Right lobe of liver (tissue), 6 donors: ENCODE results near the gene DOLPP1. TPM values are rescaled to one million over a fixed set of nuclear protein-coding genes. Genes with fewer than 3 reads are reported as not detected.
"Not testable (repeated sequence)": the region's sequence is repeated elsewhere in the genome, so short reads cannot be mapped to it uniquely, and the experiment has no call there.

Source experiments
- ATAC-seq, 4 donors: fragments of 200-7000 bp; cut with Tn5 transposase; one replicate each; pipeline ENCODE4 v1.9.1; 2020; ENCODE audit warnings: mild to moderate bottlenecking in 4 of 4, moderate library complexity in 4 of 4
- DNase-seq, 3 donors: peaks; one replicate each; pipeline ENCODE4 v3.0.0-alpha.2; 2020
- H3K27ac ChIP-seq, 3 donors: fragments of 200-600 bp; one replicate each; pipeline ENCODE4 v1.8.0; 2022
- H3K27me3 ChIP-seq, 2 donors: fragments of 200-600 bp; one replicate each; pipeline ENCODE4 v1.8.0; 2022
- H3K36me3 ChIP-seq, 4 donors: fragments of 200-600 bp; sonication (generic) in 1 of 4; one replicate each; pipeline versions ENCODE4 v1.5.1 to v1.8.0; 2017 to 2022; ENCODE audit warnings: control low read depth in 1 of 4
- H3K4me1 ChIP-seq, 4 donors: fragments of 200-600 bp; sonication (generic) in 1 of 4; one replicate each; pipeline versions ENCODE4 v1.5.1 to v1.8.0; 2017 to 2022; ENCODE audit warnings: control low read depth in 1 of 4
- H3K4me3 ChIP-seq, 3 donors: fragments of 200-600 bp; one replicate each; pipeline ENCODE4 v1.8.0; 2022
- H3K9me3 ChIP-seq, 4 donors: fragments of 200-600 bp; sonication (generic) in 1 of 4; one replicate each; pipeline versions ENCODE4 v1.5.1 to v1.8.0; 2017 to 2022; ENCODE audit warnings: control low read depth in 1 of 4
- POLR2A ChIP-seq: fragments of 450-650 bp; IDR thresholded peaks from one replicate; pipeline ENCODE4 v1.6.1; 2017; ENCODE audit warnings: antibody characterized with exemption, mild to moderate bottlenecking
- WGBS: methylation state at CpG from one replicate; pipeline ENCODE4 v1.1.6; 2018; ENCODE audit warnings: low coverage, low lambda C conversion rate; ENCODE audit not compliant: insufficient coverage; ENCODE audit errors: missing lambda C conversion rate; 5-methylcytosine and 5-hydroxymethylcytosine counted together
- intact Hi-C, 2 donors: fragments of 100-400 bp; cut with DNase I; formaldehyde crosslinking; loops; one replicate each; pipeline versions ENCODE4 v1.11.2 to v1.14.1; 2022
- long read RNA-seq: library from polyadenylated mRNA; unstranded; transcript quantifications from one replicate; pipeline ENCODE4 v2.0.0, GENCODE V29; 2019
- total RNA-seq, 6 experiments: library from RNA; depleted of rRNA in 2 of 6; stranded (reverse); fragments of >200 nt in 2 of 6; fragmentation: NEBNext Ultra II Directional in 3 of 6; extraction: Animal tissue kit (Norgen Biotek cat#: 25700) in 3 of 6; gene quantifications; one replicate each; pipeline versions ENCODE4 v1.1.0 to v1.2.4, GENCODE V29; 2016 to 2023
- TF ChIP-seq, protein P1 (sequence below), 4 donors: fragments of 200-600 bp in 3 of 4; fragments of 450-650 bp in 1 of 4; IDR thresholded peaks; one replicate each; pipeline versions ENCODE4 v1.5.1 to v1.8.0; 2016 to 2022; ENCODE audit warnings: antibody characterized with exemption in 4 of 4, mild to moderate bottlenecking in 2 of 4
- donor health status: DM: no; HTN: yes; CAD: no.
- donor health status: DM: no; HTN: no; CAD: no.
- donor health status: DM: no; HTN: no; CAD: no.
- donor health status: DM: no; HTN: yes; CAD: no.
- donor health status: DM: no; HTN: yes; CAD: no.

Gene DOLPP1, protein sequence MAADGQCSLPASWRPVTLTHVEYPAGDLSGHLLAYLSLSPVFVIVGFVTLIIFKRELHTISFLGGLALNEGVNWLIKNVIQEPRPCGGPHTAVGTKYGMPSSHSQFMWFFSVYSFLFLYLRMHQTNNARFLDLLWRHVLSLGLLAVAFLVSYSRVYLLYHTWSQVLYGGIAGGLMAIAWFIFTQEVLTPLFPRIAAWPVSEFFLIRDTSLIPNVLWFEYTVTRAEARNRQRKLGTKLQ
- 10 to 100 TPM; 10.1 to 16.8 (median 13.3) TPM for total RNA-seq
- long read RNA-seq, partial matches to known transcripts = 0 of 3 reads
- long read RNA-seq, other reads (novel, unspliced or antisense) = 0 of 3 reads

DNA sequence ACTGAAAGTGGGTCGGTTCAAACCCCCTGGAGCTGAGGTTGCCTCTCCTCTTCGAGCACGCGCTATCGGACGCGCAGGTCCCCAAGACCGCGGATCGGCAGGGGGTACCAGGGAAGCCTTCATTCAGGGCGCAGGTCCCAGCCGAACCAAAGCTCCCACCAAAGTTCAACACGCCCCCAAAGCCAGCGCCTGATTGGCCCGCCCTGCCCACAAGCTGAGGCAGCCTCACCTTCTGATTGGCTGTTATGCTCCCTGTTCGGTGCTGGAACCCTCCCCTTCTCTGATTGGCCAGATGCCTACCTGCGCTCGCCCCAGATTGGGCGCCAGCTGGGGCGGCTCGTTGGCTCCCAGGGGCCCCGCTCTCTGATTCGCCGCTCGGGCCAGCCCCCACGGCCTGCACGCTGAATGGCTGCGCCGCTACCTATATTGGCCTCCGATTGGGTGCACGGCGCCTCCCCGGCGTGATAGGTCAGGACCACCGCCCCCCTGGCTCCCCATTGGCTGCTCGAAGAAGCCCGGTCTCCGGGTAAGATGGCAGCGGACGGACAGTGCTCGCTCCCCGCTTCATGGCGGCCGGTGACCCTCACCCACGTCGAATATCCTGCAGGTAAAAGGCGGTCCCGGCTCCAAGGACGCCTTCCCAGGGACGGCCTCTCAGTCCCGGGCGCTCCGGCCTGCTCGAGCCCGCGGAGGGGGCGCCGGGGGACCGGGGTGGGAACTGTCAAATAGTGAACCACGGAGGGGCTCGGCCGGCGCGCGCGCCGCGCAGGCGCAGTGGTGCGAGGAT, at the start of gene DOLPP1:
DOLPP1 (plus strand) TSS at position 511 of the 787 bp plus-strand sequence; CDS start at position 532, 21 bp downstream.
- DNase-seq (peak; percentile 99 to 100 (median 100)), ATAC-seq (peak; percentile 80 to 95 (median 88))
- Histone ChIP-seq H3K27ac (peak within 1 kb of the TSS; percentile 48 to 78 (median 61)), H3K27me3 (no peaks in the 10 kb centered on the region), H3K4me3 (peak within 1 kb of the TSS; percentile 83 to 93 (median 90)), H3K9me3 (no peaks in the 10 kb centered on the region), H3K36me3 (peaks cover 0 to 10% (median 3%) of the 10 kb centered on the region in 4 donors), H3K4me1 (peaks cover 0 to 68% (median 27%) of the 10 kb centered on the region in 4 donors)
- WGBS = 0% methylated on average over 25 of the region's 70 CpGs
- intact Hi-C loops = no loop called here
- peak; percentile 69 for TF ChIP-seq POLR2A
- TF ChIP-seq, protein P1, sequence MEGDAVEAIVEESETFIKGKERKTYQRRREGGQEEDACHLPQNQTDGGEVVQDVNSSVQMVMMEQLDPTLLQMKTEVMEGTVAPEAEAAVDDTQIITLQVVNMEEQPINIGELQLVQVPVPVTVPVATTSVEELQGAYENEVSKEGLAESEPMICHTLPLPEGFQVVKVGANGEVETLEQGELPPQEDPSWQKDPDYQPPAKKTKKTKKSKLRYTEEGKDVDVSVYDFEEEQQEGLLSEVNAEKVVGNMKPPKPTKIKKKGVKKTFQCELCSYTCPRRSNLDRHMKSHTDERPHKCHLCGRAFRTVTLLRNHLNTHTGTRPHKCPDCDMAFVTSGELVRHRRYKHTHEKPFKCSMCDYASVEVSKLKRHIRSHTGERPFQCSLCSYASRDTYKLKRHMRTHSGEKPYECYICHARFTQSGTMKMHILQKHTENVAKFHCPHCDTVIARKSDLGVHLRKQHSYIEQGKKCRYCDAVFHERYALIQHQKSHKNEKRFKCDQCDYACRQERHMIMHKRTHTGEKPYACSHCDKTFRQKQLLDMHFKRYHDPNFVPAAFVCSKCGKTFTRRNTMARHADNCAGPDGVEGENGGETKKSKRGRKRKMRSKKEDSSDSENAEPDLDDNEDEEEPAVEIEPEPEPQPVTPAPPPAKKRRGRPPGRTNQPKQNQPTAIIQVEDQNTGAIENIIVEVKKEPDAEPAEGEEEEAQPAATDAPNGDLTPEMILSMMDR (IDR thresholded peaks at IDR 0.05) = no peak

DNA sequence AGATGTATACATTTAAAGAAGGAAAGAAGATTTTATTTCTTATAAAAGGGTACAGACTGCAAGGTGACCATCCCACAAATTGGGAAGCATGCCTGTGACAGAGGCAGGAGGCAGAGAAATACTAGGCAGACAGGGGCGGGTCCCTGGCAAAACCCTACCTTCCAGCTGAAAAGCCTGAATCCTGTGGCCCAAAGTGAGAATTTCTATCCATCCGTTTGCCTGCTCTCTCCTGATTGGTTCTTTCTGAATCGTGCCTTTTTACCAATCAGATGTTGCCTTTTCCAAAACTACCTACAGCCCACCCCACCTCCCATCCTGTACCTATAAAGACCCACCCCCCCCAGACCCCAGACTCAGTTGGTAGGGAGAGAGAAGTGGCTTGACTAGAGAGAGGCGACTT, 49.4 kb upstream of the DOLPP1 start:
- Histone ChIP-seq H3K36me3 (no peaks in the 10 kb centered on the region), H3K4me3 (no peak overlapping the region), H3K4me1 (peaks cover 0 to 15% (median 5%) of the 10 kb centered on the region in 4 donors), H3K27me3 (no peaks in the 10 kb centered on the region), H3K9me3 (no peaks in the 10 kb centered on the region), H3K27ac (no peak overlapping the region)
- TF ChIP-seq POLR2A = no peak
- TF ChIP-seq, protein P1 (IDR thresholded peaks at IDR 0.05) = no peak
- DNase-seq (no peak), ATAC-seq (no peak)
- WGBS = 71% methylated on average over 3 of the region's 4 CpGs
- intact Hi-C loops = no loop called here

DNA sequence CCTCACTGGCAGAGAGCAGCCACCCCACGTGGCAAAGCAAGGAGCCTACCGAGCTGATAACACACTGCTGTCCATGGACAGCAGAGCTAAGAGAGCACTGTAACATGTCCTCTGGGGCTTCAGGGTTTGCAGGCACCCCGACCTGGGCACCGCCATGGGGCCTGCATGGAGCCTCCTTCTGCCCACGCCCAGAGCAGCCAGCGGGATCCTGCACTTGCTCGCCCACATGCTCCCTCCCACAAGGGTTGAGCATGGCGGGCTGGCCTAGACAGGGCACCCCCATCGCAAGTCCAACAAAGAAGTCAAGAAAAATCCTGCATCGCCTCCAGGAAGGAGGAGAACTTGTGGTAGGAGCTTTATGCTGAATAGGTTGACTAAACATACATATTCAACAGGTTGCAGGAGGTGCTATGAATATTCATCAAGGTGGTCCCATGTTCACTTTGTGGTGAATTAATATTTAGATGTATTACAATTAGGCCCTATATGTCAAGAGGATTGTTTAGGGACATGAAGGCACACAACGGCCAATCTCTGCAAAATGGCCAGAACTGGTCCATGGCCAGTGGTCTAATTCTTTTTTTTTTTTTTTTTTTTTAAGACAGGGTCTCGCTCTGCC, 48.3 kb upstream of the DOLPP1 start:
- Histone ChIP-seq H3K27me3 (no peaks in the 10 kb centered on the region), H3K9me3 (no peaks in the 10 kb centered on the region), H3K36me3 (no peaks in the 10 kb centered on the region), H3K27ac (no peak overlapping the region), H3K4me3 (no peak overlapping the region), H3K4me1 (peaks cover 0 to 14% (median 5%) of the 10 kb centered on the region in 4 donors)
- intact Hi-C loops = no loop called here
- 90% methylated on average over 7 of the region's 12 CpGs for WGBS
- DNase-seq = no peak
- TF ChIP-seq POLR2A = no peak
- TF ChIP-seq, protein P1 (IDR thresholded peaks at IDR 0.05) = no peak
- ATAC-seq = no peak

DNA sequence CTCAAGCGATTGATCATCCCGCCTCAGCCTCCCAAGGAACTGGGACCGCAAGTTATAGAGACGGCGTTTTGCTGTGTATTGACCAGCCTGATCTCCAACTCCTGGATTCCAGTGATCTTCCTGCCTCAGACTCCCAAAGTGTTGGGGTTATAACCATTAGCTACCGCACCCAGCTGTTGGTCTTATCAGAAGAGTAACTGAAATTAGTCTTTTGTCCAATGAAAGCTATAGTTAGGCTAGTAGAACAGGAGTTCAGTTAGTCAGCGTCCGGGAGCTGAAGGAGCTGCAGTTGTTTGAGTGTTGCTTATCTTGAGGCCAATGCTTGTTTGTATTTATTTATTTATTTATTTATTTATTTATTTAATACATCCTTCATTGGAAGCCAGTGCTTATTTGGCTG, 47.7 kb upstream of the DOLPP1 start:
- TF ChIP-seq POLR2A = no peak
- TF ChIP-seq, protein P1 (IDR thresholded peaks at IDR 0.05) = no peak
- no peak for ATAC-seq
- peaks cover 0 to 17% (median 7%) of the 10 kb centered on the region in 4 donors for H3K4me1 ChIP-seq

DNA sequence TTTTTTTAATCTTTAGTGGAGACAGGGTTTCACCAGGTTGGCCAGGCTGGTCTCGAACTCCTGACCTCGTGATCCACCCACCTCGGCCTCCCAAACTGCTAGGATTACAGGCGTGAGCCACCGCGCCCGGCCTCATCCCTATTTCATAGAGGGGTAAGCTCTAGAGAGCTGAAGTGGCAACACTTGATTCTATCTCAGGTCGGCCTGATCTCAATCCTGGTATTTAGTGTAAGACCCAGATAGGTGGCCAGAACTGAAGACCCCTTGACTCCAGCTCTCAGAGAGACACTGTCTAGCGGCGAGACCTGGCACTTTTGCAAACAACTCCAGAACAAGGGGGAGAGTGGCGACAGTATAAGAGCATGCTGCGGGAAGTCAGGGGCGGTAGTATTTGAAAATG, 45.1 kb upstream of the DOLPP1 start:
- intact Hi-C loops, DNase-seq, H3K9me3 ChIP-seq, H3K36me3 ChIP-seq, H3K27me3 ChIP-seq: not testable (repeated sequence)
- peak overlapping the region in 1 of 3 donors; percentile 56 for H3K27ac ChIP-seq
- WGBS = 34% methylated on average over 11 of the region's 13 CpGs
- H3K4me1 ChIP-seq = peaks cover 0 to 17% (median 5%) of the 10 kb centered on the region in 4 donors
- H3K4me3 ChIP-seq = peak overlapping the region; percentile 73 to 99 (median 84)
- peak in 3 of 4 donors; percentile 4 to 18 (median 4) for ATAC-seq

More for the DNA sequence above, 47.7 kb upstream of the DOLPP1 start:
- no peaks in the 10 kb centered on the region for H3K9me3 ChIP-seq
- intact Hi-C loops = no loop called here
- no peak overlapping the region for H3K4me3 ChIP-seq
- no peak overlapping the region for H3K27ac ChIP-seq
- DNase-seq = no peak
- H3K27me3 ChIP-seq = no peaks in the 10 kb centered on the region
- H3K36me3 ChIP-seq = no peaks in the 10 kb centered on the region
- 88% methylated on average over 8 of the region's 8 CpGs for WGBS
